GM18520 (cell line): ENCODE results near the gene FAM228A.
"Not testable (repeated sequence)": the region's sequence is repeated elsewhere in the genome, so short reads cannot be mapped to it uniquely, and the experiment has no call there.

ENCODE experiments used
- ATAC-seq: cut with Tn5 transposase; IDR thresholded peaks from one replicate; pipeline ENCODE4 v1.9.1; 2021; ENCODE audit not compliant: unreplicated experiment

The FAM228A gene

DNA sequence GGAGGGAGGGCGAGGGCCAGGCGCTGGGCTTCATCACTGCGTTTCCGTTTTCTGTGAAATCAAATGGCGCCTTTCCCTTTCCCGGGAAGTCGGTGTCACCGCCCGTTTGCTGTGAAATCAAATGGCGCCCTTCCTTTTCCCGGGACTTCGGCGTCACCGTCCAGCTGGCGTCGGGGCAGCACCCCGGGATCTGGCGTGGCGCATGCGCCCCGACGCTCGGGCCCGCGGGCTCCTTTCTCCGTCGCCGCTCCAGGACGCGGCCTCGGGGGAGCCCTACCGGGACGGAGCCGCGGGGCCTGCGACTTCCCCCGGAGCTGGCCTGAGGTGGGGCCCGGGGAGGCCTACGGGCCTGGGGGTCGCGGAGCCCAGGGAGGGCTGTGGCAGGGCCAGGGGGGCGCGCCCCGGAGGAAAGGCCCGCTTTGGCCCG is at the start of gene FAM228A:
FAM228A (plus strand) TSS at position 203 of the 427 bp plus-strand sequence. CDS start 428 bp downstream, outside the sequence.
- ATAC-seq, result no peak

DNA sequence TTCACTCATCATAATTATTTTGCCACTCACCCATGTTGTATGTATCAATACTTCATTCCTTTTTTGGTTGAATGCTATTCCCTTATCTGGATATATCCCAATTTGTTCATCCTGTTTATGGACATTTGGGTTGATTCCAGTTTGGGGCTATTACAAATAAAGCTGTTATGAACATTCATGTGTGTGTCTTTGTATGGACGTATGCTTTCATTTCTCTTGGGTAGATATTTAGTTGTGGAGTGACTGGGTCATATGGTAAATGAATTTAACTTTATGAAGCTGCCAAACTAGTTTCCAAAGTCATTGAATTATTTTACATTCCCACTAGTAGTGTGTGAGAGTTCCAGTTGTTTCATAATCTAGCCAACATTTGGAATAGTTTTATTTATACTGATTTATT is 48.9 kb upstream of the FAM228A start:
- ATAC-seq, result no peak

DNA sequence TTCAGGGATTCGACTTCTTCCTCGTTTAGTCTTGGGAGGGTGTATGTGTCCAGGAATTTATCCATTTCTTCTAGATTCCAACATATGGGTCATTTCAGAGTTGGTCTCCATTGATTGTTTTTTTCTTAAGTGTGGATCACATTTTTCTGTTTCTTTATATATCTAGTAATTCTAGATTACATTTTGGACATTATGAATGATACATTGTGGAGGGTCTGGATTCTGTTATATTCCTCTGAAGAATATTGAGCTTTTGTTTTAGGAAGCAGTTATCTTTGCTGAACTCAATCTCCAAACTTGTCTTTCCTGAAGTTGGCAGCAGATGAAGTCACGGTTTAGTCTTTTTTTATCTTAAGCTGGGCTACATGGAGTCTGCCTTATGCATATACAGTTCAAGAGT is 42.3 kb upstream of the FAM228A start:
- ATAC-seq, result no peak

DNA sequence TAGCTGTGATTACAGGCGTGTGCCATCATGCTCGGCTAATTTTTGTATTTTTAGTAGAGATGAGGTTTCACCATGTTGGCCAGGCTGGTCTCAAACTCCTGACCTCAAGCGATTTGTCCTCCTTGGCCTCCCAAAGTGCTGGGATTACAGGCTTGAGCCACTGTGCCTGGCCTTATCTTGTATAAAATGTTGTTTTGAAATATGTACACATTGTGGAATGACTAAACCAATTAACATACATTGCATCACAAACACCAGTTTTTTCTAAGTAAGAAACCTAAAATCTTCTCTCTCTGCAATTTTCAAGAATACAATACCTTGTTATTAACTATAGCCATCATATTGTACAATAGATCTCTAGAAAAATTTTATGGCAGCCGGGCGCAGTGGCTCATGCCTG is 34.5 kb upstream of the FAM228A start:
- ATAC-seq, result not testable (repeated sequence)

DNA sequence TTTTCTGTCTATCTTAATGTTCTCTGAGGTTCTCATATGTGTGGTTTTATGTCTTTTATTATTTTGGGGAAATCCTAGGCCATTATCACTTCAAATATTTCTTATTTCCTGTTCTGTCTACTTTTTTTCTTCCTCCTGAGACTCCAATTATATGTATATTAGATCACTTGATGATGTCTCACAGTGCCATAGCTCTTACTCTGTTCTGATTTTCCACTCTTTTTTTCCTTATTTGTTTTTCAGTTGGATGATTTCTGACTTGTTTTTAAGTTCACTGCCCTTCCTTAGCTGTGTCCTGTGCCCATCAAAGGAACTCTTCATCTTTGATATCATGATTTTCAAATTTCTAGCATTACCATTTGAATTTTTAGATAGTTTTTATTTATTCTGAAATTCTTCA is 27.5 kb upstream of the FAM228A start:
- ATAC-seq, result no peak

DNA sequence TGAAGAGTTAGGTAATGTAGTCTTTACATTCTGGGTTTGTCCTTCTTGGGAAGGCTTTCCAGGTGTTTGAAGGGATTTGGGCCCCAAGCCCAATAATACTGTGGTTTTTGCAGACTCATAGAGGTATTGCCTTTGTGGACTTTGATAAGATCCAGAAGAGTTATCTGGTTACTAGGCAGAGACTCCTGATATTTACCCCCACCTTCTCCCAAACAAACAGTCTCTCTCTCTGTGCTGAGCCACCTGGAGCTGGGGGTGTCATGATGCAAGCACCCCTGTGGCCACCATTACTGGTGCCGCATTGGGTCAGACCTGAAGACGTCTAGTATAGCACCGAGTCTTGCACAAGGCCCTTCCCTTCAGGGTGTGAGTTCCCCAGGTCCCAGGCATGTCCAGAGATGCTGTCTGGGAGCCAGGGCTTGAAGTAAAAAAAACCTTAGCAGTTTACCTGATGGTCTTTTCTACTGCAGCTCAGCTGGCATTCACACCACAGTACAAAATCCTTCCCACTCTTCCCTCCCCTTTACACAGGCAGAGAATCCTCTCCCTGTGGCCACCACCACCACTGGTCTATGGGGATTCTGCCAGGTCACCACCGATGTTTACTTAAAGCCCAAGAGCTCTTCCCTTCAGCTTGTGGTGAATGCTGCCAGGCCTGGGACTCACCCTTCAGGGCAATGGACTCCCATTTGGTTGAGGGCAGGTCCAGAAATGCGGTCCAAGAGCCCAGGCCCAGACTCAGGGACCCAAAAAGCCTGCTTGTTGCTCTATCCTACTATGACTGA is 22.2 kb upstream of the FAM228A start:
- no peak for ATAC-seq

DNA sequence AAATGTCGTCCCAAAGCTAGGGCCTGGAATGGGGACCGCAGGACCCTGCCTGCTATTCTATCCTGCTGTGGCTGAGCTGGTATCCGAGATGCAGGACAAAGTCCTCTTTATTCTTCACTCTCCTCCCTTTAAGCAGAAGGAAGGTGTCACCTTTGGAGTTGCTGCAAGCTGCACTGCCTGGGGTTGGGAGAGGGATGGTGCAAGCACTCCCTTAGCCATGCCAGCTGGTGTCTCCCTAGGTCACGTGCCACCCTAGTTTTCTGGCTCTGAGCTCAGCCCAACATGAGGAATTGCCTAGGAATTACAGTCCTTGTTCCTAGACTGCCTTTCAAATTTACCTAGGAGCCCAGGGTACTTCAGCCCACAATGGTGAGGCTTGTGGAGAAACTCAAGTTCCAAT is 21.4 kb upstream of the FAM228A start:
- ATAC-seq, result no peak

DNA sequence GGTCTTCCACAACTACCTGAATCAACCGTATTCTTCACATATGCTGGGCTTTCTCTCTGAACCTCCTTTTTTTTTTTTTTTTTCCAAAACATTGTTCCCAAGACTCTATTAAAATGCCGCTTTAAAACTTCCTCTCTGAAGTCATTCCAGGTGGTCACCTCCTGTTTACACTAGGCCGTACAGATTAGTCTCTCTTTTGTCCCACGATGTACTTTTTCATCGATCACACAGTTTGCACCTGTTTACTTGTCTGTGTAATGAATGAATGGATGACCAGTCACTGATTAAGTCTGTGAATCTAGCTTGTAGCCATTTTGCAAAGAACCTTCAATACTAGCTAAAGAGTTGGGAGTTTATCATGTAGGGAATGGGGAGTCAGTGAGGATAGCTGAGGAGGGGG is 16.7 kb upstream of the FAM228A start:
- ATAC-seq, result no peak

DNA sequence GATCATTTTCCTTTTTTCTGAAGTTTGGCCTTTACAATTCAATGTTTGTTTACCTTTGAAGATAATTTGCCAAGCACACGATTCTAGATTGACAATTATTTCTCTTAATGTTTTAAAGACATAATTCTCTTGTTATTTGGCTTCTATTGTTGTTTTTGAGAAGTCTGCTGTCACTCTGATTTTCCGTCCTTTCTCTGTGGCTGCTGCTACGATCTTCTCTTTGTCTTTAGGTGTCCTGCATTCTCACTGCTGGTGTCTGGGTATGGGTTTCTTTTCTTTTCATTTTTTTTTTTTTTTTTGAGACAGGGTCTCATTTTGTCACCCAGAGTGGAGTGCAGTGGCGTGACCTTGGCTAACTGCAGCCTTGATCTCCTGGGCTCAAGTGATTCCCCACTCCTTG is 15.1 kb upstream of the FAM228A start:
- no peak for ATAC-seq

DNA sequence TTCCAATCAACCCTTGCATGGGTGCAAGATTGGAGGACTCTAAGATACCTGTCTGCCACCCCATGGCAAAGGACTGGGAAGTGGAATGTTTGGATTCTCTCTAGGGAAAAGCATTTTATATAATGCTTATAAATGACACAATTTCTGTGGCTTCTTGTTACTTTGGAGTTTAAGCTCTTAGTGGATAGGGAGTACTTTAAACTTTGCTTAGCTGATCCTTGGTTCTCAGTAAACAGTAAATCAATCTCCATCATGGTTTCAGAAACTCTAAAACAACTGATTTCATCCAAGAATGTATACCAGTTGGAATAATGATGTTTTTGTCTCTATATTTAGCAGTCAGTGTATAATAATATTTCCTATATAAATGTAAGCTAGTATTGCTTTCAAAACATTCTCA is 14.1 kb upstream of the FAM228A start:
- no peak for ATAC-seq

DNA sequence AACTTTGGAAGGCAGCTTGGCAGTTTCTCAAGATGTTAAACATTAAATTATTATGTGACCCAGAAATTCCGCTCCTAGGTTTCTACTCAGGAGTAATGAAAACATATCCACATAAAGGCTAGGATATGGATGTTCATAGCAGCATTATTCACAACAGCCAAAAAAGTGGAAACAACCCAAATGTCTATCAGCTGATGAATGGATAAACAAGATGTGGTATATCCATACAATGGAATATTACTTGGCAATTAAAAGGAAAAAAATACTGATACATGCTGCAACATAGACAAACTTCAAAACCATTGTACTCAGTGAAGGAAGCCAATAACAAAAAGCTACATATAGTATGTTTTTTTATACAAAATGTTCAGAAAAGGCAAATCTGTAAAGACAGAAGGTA is 12.4 kb upstream of the FAM228A start:
- ATAC-seq, result no peak

DNA sequence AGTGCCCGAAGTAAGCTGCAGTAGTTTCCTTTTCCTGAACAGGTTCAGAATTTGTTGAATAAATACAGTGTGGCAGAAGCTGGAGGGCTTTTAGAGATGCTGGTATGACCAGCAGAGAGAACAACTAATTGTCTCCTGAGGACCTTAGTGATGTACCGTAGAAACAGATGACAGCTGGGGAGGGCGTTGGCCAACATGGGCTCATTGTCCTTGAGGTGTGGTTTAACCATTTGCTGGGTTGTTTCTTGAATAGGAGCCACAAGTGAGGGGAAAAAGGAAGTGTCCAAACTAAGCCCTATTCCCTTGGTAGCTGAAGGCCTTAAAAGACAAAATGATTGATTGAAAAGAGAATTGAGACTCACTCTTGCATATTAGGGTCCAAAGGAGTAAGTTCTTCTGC is 11.7 kb upstream of the FAM228A start:
- no peak for ATAC-seq

DNA sequence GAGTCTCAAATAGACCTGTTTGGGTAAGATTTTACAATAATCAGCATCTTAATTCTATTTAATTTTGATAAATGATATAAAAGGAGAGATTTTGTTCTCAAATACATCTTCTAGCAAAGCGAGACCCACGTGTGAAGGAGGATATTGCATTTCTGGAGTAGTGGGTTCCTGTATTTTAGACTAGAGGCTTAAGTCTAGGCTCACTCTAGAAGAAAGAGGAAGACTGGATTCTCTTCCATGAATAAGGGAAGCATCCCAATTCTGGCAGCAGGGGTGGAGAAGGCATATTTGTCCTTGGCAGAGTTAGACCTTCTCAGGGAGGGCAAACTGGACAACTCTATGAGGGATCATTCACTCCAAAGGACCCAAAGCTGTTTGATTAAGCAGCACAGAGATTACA is 11.3 kb upstream of the FAM228A start:
- ATAC-seq, result no peak

DNA sequence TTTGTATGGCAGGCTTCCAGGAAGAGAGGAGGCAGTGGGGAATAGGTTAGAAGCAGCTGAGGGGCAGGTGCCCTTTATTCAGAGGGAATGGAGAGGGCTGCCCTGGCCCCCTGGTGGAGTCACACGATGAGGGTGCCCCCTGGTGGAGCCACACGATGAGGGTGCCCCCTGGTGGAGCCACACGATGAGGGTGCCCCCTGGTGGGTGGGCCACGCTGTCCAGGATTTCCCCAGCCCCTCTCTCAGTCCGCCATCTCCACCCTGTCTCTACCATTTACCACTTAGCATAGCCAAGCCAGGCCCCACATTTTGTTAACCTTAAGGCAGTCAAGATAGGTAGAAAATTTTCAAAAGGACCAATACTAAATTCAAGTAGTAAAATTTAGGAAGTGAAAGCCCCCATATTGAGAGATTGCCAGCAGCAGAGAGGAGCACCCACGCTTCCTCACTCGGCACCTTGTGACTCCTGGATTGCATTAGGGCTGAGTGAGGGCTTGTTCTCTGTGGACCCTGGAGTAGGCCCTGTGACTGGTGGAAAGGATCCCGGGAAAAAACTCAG is 10.4 kb upstream of the FAM228A start:
- ATAC-seq, result no peak

DNA sequence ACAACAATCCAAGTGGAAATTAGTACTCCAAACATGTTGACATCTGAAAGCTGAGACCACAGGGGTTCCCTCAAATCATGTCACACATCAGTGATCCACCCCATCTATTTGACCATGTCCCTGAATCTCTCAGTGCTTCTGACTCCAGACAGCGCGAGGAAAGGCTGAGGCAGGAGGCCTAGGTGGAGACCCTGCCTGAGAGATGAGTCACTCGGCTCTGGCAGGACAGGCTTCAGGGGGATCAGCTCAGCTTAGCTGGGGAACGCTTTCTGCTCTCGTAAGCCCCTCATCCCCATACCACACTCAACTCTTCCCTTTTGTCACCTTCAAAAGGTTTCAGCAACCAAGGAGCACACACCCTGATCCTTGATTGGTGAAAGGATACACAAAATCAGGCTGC is 5.8 kb upstream of the FAM228A start:
- no peak for ATAC-seq

DNA sequence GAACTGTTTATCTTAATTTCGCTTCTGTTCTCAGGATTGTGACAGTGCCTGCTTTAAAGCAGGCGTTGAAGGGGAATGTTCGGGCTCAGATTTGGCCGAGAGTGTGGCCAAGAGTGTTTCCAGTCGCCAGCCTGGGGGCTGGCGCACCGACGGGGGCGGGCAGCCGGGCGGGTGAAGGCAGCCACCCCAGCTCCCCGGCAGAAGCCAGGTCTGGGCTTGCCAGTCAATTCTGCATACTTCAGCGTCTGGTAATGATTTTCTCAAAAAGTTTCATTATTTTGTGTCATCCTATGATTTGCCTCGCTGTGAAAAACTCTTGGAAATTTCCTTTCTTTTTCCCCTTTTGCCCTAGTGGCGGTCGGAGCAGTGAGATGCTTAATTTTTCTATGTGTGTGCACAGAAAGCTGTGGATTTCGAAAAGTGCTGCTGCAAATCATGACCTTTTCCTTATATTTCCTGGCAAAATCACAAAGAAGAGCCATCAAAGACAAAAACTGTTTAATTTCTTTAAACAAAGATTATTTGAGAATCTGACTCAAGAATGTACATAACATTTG is 856 bp downstream of the FAM228A start:
- ATAC-seq, result no peak

DNA sequence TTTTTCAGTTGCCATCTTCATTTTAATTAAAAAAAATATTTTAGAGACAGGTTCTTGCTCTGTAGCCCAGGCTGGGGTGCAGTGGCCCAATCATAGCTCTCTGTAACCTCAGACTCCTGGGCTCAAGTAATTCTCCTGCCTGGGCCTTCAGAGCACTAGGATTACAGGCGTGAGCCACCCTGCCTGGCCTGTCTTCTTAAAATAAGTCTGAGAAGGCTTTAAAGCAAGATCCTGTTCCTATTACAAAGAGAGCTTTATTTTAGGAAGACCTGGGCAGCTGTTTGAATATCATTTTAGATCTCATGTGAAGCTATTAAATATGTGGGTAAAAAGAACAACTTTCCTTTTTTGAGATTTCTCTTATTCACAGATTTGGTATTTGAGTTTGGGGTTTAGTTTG is 1.5 kb downstream of the FAM228A start:
- no peak for ATAC-seq

DNA sequence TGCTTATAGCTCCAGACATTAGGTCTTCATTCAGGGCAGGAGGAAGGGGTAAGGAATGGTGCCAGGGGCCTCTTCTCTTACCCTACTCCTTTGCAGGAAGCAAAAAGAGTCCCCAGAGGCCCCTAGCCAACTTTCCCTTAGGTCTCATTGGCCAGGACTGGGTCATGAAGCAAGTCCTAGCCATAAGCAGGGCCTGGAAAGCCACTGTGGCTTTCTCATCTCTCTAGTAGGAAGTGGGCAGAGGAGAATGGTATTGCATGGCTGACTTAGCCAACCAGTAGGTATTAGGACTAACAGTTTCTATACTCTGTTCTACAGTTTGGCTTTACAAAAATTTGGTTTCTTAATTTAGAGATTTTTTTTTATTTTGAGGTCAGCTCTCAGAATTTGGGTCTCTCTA is 4.8 kb downstream of the FAM228A start:
- no peak for ATAC-seq

DNA sequence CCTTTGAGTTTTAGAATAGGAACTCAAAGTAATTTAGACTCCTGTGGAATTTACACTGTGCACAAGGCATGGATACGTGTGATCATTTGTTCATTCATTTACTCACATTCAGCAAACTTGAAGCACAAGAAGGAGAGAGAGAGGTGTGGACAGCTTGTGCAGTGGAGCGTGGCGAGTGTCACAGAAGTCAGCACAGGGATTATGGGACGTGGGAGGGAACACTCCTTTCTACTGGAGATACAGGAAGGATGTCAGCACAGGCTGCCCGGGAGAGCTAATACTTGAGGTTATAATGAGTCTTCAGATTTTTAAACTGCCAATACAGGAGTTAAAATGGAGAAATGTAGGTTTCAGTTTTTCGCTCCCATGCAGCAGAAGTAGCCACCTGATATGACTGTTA is 7.0 kb downstream of the FAM228A start:
- ATAC-seq, result no peak

DNA sequence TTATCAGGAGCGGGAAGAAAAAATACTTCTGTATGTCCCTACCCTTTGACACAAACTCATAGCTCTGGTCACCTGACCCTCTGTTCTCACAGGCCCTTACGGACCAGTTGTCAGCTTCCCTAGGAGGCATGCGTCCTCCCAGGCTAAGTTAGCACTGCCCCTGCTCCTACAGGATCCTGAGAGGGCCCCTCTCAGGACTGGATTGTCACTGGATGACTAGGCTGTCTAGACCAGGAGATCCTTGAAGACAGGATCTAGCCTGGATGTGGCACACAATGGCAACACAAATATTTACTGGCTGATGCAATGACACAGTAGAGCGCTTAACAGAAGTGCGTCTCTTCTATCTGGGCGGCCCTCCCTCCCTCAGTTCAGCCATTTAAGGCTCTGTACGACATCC is 7.7 kb downstream of the FAM228A start:
- ATAC-seq, result no peak

DNA sequence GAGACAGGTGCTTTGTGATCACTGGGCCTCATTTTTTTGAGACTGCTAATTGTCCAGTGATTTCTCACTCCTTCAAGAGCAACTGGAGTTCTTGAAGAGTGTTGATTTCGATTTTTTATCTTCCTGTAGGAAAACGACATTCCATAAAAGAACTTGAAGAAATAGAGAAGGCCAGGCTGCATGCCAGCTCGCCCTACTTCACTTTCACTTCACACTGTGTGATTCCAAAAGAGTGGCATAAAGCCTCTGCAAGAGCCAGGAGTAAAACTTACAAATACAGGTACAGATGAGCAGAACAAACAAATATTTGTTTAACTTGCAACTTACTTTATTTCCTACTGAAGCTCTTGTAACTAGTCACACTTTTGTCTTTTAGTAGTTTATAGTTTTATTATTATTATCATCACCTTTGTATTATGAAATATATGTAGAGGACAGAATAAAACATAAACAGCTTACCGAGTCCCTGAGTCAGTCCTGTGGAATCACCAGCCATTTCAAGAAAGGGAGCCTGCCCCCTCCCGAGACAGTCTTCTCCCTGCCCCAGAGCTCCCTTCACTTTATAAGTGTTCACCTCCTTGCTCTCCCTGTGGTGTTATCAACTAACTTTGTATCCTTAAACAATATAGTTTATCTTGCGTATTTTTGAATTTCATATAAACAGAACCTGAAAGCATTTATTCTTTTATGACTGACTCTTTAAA is 8.7 kb downstream of the FAM228A start:
- no peak for ATAC-seq

DNA sequence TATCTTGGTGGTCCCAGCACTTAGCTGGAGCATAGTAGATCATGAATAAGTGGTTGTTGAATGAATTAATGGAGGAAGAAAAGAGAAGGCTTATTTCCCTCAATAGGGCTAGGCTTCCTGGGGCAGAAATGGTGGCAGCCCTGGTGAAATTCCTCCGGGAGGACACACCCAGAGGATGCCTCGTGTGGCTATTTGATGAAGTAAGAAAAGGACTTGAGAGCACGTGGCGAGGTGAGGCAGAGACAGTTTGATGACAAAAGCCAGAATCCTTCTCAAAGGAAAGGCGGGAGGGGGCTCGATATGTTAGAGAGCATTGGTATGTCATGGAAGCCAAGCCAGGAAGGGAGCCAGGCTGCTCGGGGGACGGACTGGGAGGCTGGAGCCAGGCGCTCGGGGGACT is 14.7 kb downstream of the FAM228A start:
- no peak for ATAC-seq
